Gastrocnemius medialis (tissue), 4 donors: ENCODE data around the gene CD34. TPM values are rescaled to one million over a fixed set of nuclear protein-coding genes. Genes with fewer than 3 reads are reported as not detected.

ENCODE experiments used
- ATAC-seq, 2 donors: fragments of 150-250 bp; one replicate each; pipeline ENCODE4 v1.9.1; 2016
- DNase-seq, 2 donors: peaks; one replicate each; pipeline ENCODE4 v3.0.0-alpha.2; 2019
- H3K27ac ChIP-seq, 4 donors: fragments of 200-600 bp; sonication (generic); 1 replicate in 1 of 4; 2 replicates in 3 of 4; pipeline ENCODE4 v1.5.1; 2016 to 2018; ENCODE audit warnings: mild to moderate bottlenecking in 2 of 4, moderate library complexity in 1 of 4
- H3K27me3 ChIP-seq, 3 donors: fragments of 200-600 bp; sonication (generic) in 2 of 3; 1 replicate in 1 of 3; 2 replicates in 2 of 3; pipeline versions ENCODE4 v1.5.1 to v1.6.0; 2016 to 2019; ENCODE audit warnings: mild to moderate bottlenecking in 1 of 3, moderate library complexity in 1 of 3
- H3K36me3 ChIP-seq, 2 donors: fragments of 200-600 bp; sonication (generic) in 1 of 2; one replicate each; pipeline ENCODE4 v1.5.1; 2017 to 2018
- H3K4me1 ChIP-seq, 2 donors: fragments of 200-600 bp; sonication (generic) in 1 of 2; one replicate each; pipeline ENCODE4 v1.5.1; 2016 to 2017; ENCODE audit warnings: mild to moderate bottlenecking in 2 of 2
- H3K4me3 ChIP-seq, 4 donors: fragments of 200-600 bp; sonication (generic) in 3 of 4; 1 replicate in 1 of 4; 2 replicates in 3 of 4; pipeline ENCODE4 v1.5.1; 2016 to 2019; ENCODE audit warnings: mild to moderate bottlenecking in 2 of 4
- H3K9me3 ChIP-seq, 3 donors: fragments of 200-600 bp; sonication (generic) in 2 of 3; 1 replicate in 1 of 3; 2 replicates in 2 of 3; pipeline ENCODE4 v1.5.1; 2016 to 2019
- CTCF ChIP-seq, 5 experiments: fragments of 450-650 bp in 3 of 5; fragments of 200-600 bp in 2 of 5; sonication (generic) in 2 of 5; IDR thresholded peaks in 4 of 5; conservative IDR thresholded peaks in 1 of 5; 1 replicate in 4 of 5; 2 replicates in 1 of 5; pipeline ENCODE4 v1.5.1; 2016 to 2019; ENCODE audit warnings: antibody characterized with exemption in 5 of 5, mild to moderate bottlenecking in 3 of 5, moderate library complexity in 3 of 5
- POLR2A ChIP-seq, 2 donors: fragments of 450-650 bp; IDR thresholded peaks; one replicate each; pipeline ENCODE4 v1.6.1; 2017; ENCODE audit warnings: antibody characterized with exemption in 2 of 2, mild to moderate bottlenecking in 2 of 2, moderate library complexity in 2 of 2
- in situ Hi-C, 4 donors: fragments of 200-750 bp; cut with MboI; loops; one replicate each; pipeline versions ENCODE4 v1.15.0 to v1.8.0; 2017; ENCODE audit warnings: low sequenced_read_pairs in 4 of 4
- intact Hi-C: fragments of 100-400 bp; cut with DNase I; formaldehyde crosslinking; loops from one replicate; pipeline ENCODE4 v1.15.1; 2023; ENCODE audit warnings: low total_unique reads
- total RNA-seq, 4 donors: library from RNA; depleted of rRNA; stranded (reverse); fragments of >200 nt; gene quantifications; one replicate each; pipeline versions ENCODE4 v1.1.0 to v1.2.3, GENCODE V29; 2016

Gene CD34
- total RNA-seq, 4 donors from 2014 or later, result 13.6 to 31.7 (median 20.7) TPM

- in situ Hi-C loops, result no loop called here
- no peak overlapping the region for H3K4me3 ChIP-seq
- TF ChIP-seq POLR2A (IDR thresholded peaks at IDR 0.05), result no peak
- no peak for TF ChIP-seq CTCF (IDR thresholded peaks at IDR 0.05 in 4 of 5, conservative IDR thresholded peaks at IDR 0.05 in 1 of 5)
- intact Hi-C loops, result no loop called here
- H3K27me3 ChIP-seq, result no peaks in the 10 kb centered on the region
- no peaks in the 10 kb centered on the region for H3K36me3 ChIP-seq
- H3K4me1 ChIP-seq, result peaks cover 52 to 72% of the 10 kb centered on the region in 2 donors
- no peaks in the 10 kb centered on the region for H3K9me3 ChIP-seq
- H3K27ac ChIP-seq, result peak overlapping the region in 2 of 4 donors; percentile 10 to 11
- DNase-seq (no peak), ATAC-seq (no peak)
Measured at GRCh38 chr1:207858281-207858680, 52.6 kb downstream of the CD34 start.

- H3K4me3 ChIP-seq, result no peak overlapping the region
- H3K36me3 ChIP-seq, result no peaks in the 10 kb centered on the region
- intact Hi-C loops, result no loop called here
- DNase-seq (no peak), ATAC-seq (no peak)
- H3K9me3 ChIP-seq, result no peaks in the 10 kb centered on the region
- no peak overlapping the region for H3K27ac ChIP-seq
- in situ Hi-C loops, result no loop called here
- no peaks in the 10 kb centered on the region for H3K27me3 ChIP-seq
- TF ChIP-seq POLR2A (IDR thresholded peaks at IDR 0.05) (no peak), CTCF (IDR thresholded peaks at IDR 0.05 in 4 of 5, conservative IDR thresholded peaks at IDR 0.05 in 1 of 5) (no peak)
- H3K4me1 ChIP-seq, result peaks cover 59 to 76% of the 10 kb centered on the region in 2 donors
Measured at GRCh38 chr1:207857447-207857846, 53.5 kb downstream of the CD34 start.

GRCh38 chr1:207856276-207857023, 54.5 kb downstream of the CD34 start:
- in situ Hi-C loops, result no loop called here
- H3K36me3 ChIP-seq, result no peaks in the 10 kb centered on the region
- TF ChIP-seq POLR2A (IDR thresholded peaks at IDR 0.05) (no peak), CTCF (IDR thresholded peaks at IDR 0.05 in 4 of 5, conservative IDR thresholded peaks at IDR 0.05 in 1 of 5) (no peak)
- ATAC-seq, result no peak
- intact Hi-C loops, result no loop called here
- H3K4me1 ChIP-seq, result peaks cover 61 to 76% of the 10 kb centered on the region in 2 donors
- no peak overlapping the region for H3K27ac ChIP-seq
- H3K9me3 ChIP-seq, result no peaks in the 10 kb centered on the region
- DNase-seq, result no peak
- no peaks in the 10 kb centered on the region for H3K27me3 ChIP-seq
- no peak overlapping the region for H3K4me3 ChIP-seq

- H3K27me3 ChIP-seq, result no peaks in the 10 kb centered on the region
- H3K9me3 ChIP-seq, result no peaks in the 10 kb centered on the region
- no peak overlapping the region for H3K4me3 ChIP-seq
- ATAC-seq, result no peak
- H3K27ac ChIP-seq, result peak overlapping the region in 2 of 4 donors; percentile 20 to 81
- intact Hi-C loops (no loop called here), in situ Hi-C loops (no loop called here)
- no peaks in the 10 kb centered on the region for H3K36me3 ChIP-seq
- TF ChIP-seq POLR2A (IDR thresholded peaks at IDR 0.05) (no peak), CTCF (IDR thresholded peaks at IDR 0.05 in 4 of 5, conservative IDR thresholded peaks at IDR 0.05 in 1 of 5) (no peak)
- peaks cover 80 to 83% of the 10 kb centered on the region in 2 donors for H3K4me1 ChIP-seq
- no peak for DNase-seq
Measured at GRCh38 chr1:207854001-207854400, 56.9 kb downstream of the CD34 start.
